HUES48 (cell line): ENCODE data around the gene PGPEP1.
A peak's percentile ranks its signal among the peaks of the same experiment; 100 is the strongest.

ENCODE experiments used
- H3K27ac ChIP-seq: one replicate; pipeline ENCODE4 v1.7.0; 2013; ENCODE audit warnings: low read depth, low read length, inconsistent platforms
- H3K27me3 ChIP-seq: 2 replicates; pipeline ENCODE4 v1.6.1; 2013; ENCODE audit warnings: mild to moderate bottlenecking, low read length; ENCODE audit not compliant: control insufficient read depth, insufficient read depth
- H3K36me3 ChIP-seq: 2 replicates; pipeline ENCODE4 v1.6.1; 2013; ENCODE audit warnings: low read length; ENCODE audit not compliant: control insufficient read depth, insufficient read depth
- H3K4me1 ChIP-seq: 2 replicates; pipeline ENCODE4 v1.6.1; 2013; ENCODE audit warnings: mild to moderate bottlenecking, low read length; ENCODE audit not compliant: control insufficient read depth, insufficient read depth
- H3K4me3 ChIP-seq: 2 replicates; pipeline ENCODE4 v1.5.1; 2013; ENCODE audit warnings: mild to moderate bottlenecking, low read depth, low read length
- H3K9ac ChIP-seq: 2 replicates; pipeline ENCODE4 v1.6.1; 2013; ENCODE audit warnings: mild to moderate bottlenecking, low read depth, low read length, moderate library complexity
- H3K9me3 ChIP-seq: 2 replicates; pipeline ENCODE4 v1.6.1; 2013; ENCODE audit warnings: low read length; ENCODE audit not compliant: control insufficient read depth, insufficient read depth

Gene PGPEP1

DNA sequence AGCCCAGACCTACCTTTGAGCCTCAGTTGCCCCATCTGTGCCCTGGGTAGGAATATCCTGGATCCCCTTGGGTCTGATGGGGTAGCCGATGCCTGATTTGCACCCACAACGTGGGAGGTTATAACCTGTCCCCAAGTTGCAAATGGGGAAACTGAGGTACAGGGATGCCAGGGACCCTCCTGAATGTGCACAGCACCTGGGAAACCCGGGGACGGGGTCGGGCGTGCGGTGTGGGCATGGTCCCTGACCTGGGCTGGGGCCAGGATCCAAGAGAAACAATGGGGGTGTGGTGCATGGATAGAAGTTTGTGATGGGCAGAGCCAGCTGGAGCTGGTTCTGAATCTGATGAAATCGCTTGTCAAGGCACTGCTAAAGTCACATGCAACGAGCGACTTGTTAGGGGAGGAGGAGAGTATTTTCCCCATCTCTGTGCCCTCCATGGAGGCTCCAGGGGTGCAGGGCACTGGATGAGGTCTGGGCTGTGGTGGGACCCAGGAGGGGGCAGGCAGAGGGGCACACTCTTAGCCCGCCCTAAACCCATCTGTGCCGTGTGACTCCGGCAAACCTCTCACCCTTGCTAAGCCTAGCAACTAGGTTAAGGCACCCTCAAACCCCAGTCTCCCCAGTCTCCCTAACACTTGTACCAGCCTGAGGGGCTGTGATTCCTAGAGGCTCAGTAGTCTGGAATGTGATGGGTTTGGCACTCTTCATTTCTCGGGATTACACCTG is 46.3 kb downstream of the PGPEP1 start:
- no peak overlapping the region for H3K27ac ChIP-seq
- H3K4me3 ChIP-seq: peak overlapping the region; percentile 40; the same call in 1 of the 2 replicates
- no peaks in the 10 kb centered on the region for H3K9me3 ChIP-seq
- H3K36me3 ChIP-seq: no peaks in the 10 kb centered on the region; the same call in 1 of the 2 replicates
- no peak overlapping the region for H3K9ac ChIP-seq
- peaks cover 4% of the 10 kb centered on the region; the same call in 1 of the 2 replicates for H3K4me1 ChIP-seq
- peaks cover 22% of the 10 kb centered on the region for H3K27me3 ChIP-seq

DNA sequence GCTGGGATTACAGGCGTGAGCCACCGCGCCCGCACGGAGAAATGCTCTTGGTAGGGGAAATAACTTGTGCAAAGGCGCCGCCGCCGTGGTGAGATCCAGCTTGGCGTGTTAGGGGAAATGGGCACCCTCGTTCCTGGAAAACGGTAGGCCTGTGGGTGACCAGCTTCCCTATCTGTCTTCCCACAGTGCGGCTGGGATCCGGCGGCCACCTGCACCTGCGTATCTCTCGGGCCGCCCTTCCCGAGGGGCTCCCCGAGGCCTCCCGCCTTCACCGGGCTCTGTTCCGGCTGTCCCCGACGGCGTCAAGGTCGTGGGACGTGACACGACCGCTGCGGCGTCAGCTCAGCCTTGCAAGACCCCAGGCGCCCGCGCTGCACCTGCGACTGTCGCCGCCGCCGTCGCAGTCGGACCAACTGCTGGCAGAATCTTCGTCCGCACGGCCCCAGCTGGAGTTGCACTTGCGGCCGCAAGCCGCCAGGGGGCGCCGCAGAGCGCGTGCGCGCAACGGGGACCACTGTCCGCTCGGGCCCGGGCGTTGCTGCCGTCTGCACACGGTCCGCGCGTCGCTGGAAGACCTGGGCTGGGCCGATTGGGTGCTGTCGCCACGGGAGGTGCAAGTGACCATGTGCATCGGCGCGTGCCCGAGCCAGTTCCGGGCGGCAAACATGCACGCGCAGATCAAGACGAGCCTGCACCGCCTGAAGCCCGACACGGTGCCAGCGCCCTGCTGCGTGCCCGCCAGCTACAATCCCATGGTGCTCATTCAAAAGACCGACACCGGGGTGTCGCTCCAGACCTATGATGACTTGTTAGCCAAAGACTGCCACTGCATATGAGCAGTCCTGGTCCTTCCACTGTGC is 47.9 kb downstream of the PGPEP1 start:
- Histone ChIP-seq H3K4me3 (peak overlapping the region; percentile 56; the same call in 1 of the 2 replicates), H3K27me3 (peaks cover 22% of the 10 kb centered on the region), H3K4me1 (peaks cover 4% of the 10 kb centered on the region; the same call in 1 of the 2 replicates), H3K36me3 (no peaks in the 10 kb centered on the region; the same call in 1 of the 2 replicates), H3K27ac (no peak overlapping the region), H3K9me3 (no peaks in the 10 kb centered on the region), H3K9ac (no peak overlapping the region)

GRCh38 chr19:18388960-18389725 is 48.7 kb downstream of the PGPEP1 start:
- no peak overlapping the region for H3K4me3 ChIP-seq
- H3K9ac ChIP-seq: no peak overlapping the region
- H3K36me3 ChIP-seq: no peaks in the 10 kb centered on the region; the same call in 1 of the 2 replicates
- no peaks in the 10 kb centered on the region for H3K9me3 ChIP-seq
- peaks cover 4% of the 10 kb centered on the region; the same call in 1 of the 2 replicates for H3K4me1 ChIP-seq
- H3K27me3 ChIP-seq: peaks cover 22% of the 10 kb centered on the region
- H3K27ac ChIP-seq: no peak overlapping the region

- Histone ChIP-seq H3K9ac (no peak overlapping the region), H3K4me1 (peaks cover 4% of the 10 kb centered on the region; the same call in 1 of the 2 replicates), H3K36me3 (no peaks in the 10 kb centered on the region; the same call in 1 of the 2 replicates), H3K9me3 (no peaks in the 10 kb centered on the region), H3K27ac (no peak overlapping the region), H3K27me3 (peaks cover 22% of the 10 kb centered on the region), H3K4me3 (no peak overlapping the region)
These were observed 49.3 kb downstream of the PGPEP1 start for GRCh38 chr19:18389726-18390064.

- Histone ChIP-seq H3K36me3 (no peaks in the 10 kb centered on the region; the same call in 1 of the 2 replicates), H3K9me3 (no peaks in the 10 kb centered on the region), H3K9ac (no peak overlapping the region), H3K27me3 (peaks cover 22% of the 10 kb centered on the region), H3K4me3 (no peak overlapping the region), H3K27ac (no peak overlapping the region), H3K4me1 (peaks cover 4% of the 10 kb centered on the region; the same call in 1 of the 2 replicates)
These were observed 49.9 kb downstream of the PGPEP1 start for GRCh38 chr19:18390065-18390907.

DNA sequence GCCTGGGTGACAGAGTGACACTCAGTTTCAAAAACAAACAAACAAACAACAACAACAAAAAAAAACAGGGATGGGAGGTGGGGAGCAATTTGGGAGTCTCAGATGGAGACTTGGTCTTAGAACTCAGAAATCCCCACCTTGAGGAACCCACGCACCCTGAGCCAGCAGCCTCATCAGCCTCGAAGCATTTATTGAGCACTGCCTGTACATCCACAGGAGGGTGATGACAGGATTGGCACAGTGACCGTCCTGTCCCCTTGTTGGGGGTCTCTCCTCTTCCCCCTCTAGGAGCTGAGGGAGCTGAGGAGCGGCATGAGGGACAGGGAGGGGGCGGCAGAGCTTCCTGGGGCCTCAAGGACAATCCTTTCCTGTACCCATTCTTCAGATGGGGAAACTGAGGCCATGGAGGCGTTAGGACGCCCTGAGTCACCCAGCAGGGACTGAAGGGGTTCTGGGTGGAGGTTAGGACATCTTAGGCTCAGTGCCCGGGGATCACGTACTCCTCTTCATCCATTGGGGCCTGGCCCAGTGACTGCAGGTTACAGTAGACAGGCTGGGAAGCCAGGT is 51.2 kb downstream of the PGPEP1 start:
- Histone ChIP-seq H3K9ac (no peak overlapping the region), H3K36me3 (no peaks in the 10 kb centered on the region; the same call in 1 of the 2 replicates), H3K4me1 (no peaks in the 10 kb centered on the region), H3K9me3 (no peaks in the 10 kb centered on the region), H3K27me3 (peaks cover 21% of the 10 kb centered on the region), H3K27ac (no peak overlapping the region), H3K4me3 (no peak overlapping the region)

GRCh38 chr19:18392417-18392816 is 52.0 kb downstream of the PGPEP1 start:
- H3K4me3 ChIP-seq: no peak overlapping the region
- no peak overlapping the region for H3K9ac ChIP-seq
- no peaks in the 10 kb centered on the region; the same call in 1 of the 2 replicates for H3K36me3 ChIP-seq
- H3K9me3 ChIP-seq: no peaks in the 10 kb centered on the region
- no peaks in the 10 kb centered on the region for H3K4me1 ChIP-seq
- H3K27me3 ChIP-seq: peaks cover 12% of the 10 kb centered on the region
- no peak overlapping the region for H3K27ac ChIP-seq

DNA sequence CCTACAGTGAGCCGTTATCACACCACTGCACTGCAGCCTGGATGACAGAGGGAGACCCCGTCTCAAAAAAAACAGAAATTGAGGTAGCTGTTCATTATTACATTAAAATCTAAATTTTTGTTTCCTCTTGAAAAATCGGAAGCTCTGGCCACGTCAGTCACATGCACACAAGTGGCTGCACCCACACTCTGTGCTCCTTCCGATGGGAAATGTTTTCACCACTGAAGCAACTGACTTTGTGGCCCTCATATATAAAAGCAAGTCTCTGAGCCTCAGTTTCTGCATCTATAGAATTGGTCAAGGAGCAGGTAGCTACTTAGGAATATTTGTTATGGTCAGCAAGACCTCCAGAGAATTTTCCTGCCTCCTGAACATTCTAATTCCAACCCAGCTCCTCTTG is 52.5 kb downstream of the PGPEP1 start:
- no peak overlapping the region for H3K4me3 ChIP-seq
- H3K4me1 ChIP-seq: no peaks in the 10 kb centered on the region
- no peak overlapping the region for H3K9ac ChIP-seq
- H3K9me3 ChIP-seq: no peaks in the 10 kb centered on the region
- H3K36me3 ChIP-seq: no peaks in the 10 kb centered on the region; the same call in 1 of the 2 replicates
- H3K27me3 ChIP-seq: peaks cover 7% of the 10 kb centered on the region
- no peak overlapping the region for H3K27ac ChIP-seq

GRCh38 chr19:18393836-18394235 is 53.4 kb downstream of the PGPEP1 start:
- H3K36me3 ChIP-seq: no peaks in the 10 kb centered on the region; the same call in 1 of the 2 replicates
- H3K27ac ChIP-seq: no peak overlapping the region
- H3K9me3 ChIP-seq: no peaks in the 10 kb centered on the region
- H3K4me3 ChIP-seq: no peak overlapping the region
- no peaks in the 10 kb centered on the region; the same call in 1 of the 2 replicates for H3K27me3 ChIP-seq
- no peaks in the 10 kb centered on the region for H3K4me1 ChIP-seq
- H3K9ac ChIP-seq: no peak overlapping the region
